Activated CD4-positive, alpha-beta memory T cell treated with anti-CD3 and anti-CD28 coated beads for 36 hours (primary cell): Measurements from ENCODE around the gene ACKR2. TPM values are rescaled to one million over a fixed set of nuclear protein-coding genes. Genes with fewer than 3 reads are reported as not detected.

Experiments used
- CTCF ChIA-PET: fragments of 350-600 bp; sonication (Branson Sonifier 250); formaldehyde crosslinking; loops from one replicate; lab custom pipeline; 2021; ENCODE audit warnings: antibody characterized with exemption, inconsistent platforms; lab: Charles Lee
- POLR2A ChIA-PET: fragments of 350-600 bp; sonication (Branson Sonifier 250); formaldehyde crosslinking; loops from one replicate; lab custom pipeline; 2021; ENCODE audit warnings: antibody characterized with exemption; lab: Charles Lee
- DNase-seq: peaks from one replicate; pipeline ENCODE4 v3.0.0-alpha.2; 2020
- H3K27ac Mint-ChIP-seq: one replicate; pipeline ENCODE4 v1.8.0; 2021; ENCODE audit warnings: mixed read lengths
- H3K27me3 Mint-ChIP-seq: one replicate; pipeline ENCODE4 v1.8.0; 2021; ENCODE audit warnings: mixed read lengths
- H3K36me3 Mint-ChIP-seq: one replicate; pipeline ENCODE4 v1.8.0; 2021; ENCODE audit warnings: mixed read lengths
- H3K4me1 Mint-ChIP-seq: one replicate; pipeline ENCODE4 v1.8.0; 2021; ENCODE audit warnings: low read depth, mixed read lengths
- H3K4me3 Mint-ChIP-seq: one replicate; pipeline ENCODE4 v1.8.0; 2021; ENCODE audit warnings: mild to moderate bottlenecking, mixed read lengths
- H3K9me3 Mint-ChIP-seq: one replicate; pipeline ENCODE4 v1.8.0; 2021; ENCODE audit warnings: mixed read lengths
- intact Hi-C: fragments of 100-400 bp; cut with micrococcal nuclease; formaldehyde crosslinking; loops from one replicate; pipeline ENCODE4 v1.15.1; 2023
- total RNA-seq, 2 experiments: library from RNA; stranded (reverse); gene quantifications; one replicate each; pipeline ENCODE4 v1.2.3, GENCODE V29; 2021

ACKR2 gene
- total RNA-seq, 2 experiments from 2014 or later: 0.44 to 0.74 TPM

DNA sequence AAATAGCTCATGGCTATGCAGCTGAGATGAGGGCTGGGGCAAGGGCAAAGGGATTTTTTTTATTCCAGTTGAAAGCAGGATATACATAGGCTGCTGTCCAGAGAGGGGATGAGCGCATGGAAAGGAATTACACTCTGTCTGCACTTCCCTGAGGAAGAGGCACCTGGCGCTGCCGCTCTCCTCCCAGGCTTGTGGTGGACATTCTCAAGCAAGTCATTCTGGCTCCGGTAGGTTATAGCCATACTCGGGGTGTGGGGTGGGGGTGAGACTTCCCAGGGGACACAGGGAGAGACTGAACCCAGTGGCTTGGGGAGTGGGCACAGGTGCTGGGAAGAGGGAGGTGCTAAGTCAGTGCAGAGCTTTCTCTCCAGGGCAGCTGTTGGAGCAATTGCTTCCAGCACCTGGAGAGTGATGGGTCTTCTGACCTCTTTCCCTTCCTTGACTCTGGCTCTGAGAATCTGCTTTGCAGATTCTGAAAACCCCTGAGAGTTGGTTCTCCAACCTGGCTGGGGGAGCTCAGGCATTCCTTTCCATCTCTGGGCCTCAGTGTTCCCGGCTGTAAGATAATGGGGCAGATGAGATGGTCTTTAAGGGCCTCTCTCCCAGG is 42.1 kb downstream of the ACKR2 start:
- no peak for DNase-seq
- ChIA-PET POLR2A (no interaction called here), CTCF (interaction anchor here (0.9 to 1.4 kb wide), 1 partner anchor 12 kb away, joined by 3 read pairs; no protein-coding TSS in a partner anchor)
- Mint-ChIP-seq H3K9me3 (no peaks in the 10 kb centered on the region), H3K36me3 (no peaks in the 10 kb centered on the region), H3K4me1 (peaks cover 12% of the 10 kb centered on the region), H3K27me3 (peaks cover 7% of the 10 kb centered on the region), H3K4me3 (no peak overlapping the region), H3K27ac (no peak overlapping the region)
- intact Hi-C loops: no loop called here

DNA sequence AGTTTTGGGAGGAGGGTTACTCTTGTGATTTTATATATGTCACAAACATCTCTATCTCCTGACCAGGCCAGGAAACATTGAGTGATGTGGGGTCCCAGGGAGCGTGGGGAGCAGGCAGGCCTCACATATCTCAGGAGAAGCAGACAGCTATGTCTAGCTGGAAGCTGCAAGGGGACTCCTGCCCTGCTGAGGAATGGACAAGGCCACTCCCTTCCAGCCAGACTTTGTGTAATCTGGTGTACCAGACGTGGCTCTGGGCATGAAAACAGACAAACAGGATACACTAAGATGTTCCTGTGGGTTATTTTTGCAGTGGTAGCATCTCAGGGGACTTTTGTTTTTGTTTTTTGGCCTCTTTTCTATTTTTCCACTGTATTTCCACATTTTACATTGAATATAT is 43.2 kb downstream of the ACKR2 start:
- Mint-ChIP-seq H3K36me3 (no peaks in the 10 kb centered on the region), H3K9me3 (no peaks in the 10 kb centered on the region), H3K4me1 (peaks cover under 1% of the 10 kb centered on the region), H3K4me3 (no peak overlapping the region), H3K27me3 (peaks cover 7% of the 10 kb centered on the region), H3K27ac (no peak overlapping the region)
- ChIA-PET POLR2A (no interaction called here), CTCF (interaction anchor here (1.4 kb wide), 1 partner anchor 13 kb away, joined by 3 read pairs; no protein-coding TSS in a partner anchor)
- no peak for DNase-seq
- intact Hi-C loops: no loop called here

DNA sequence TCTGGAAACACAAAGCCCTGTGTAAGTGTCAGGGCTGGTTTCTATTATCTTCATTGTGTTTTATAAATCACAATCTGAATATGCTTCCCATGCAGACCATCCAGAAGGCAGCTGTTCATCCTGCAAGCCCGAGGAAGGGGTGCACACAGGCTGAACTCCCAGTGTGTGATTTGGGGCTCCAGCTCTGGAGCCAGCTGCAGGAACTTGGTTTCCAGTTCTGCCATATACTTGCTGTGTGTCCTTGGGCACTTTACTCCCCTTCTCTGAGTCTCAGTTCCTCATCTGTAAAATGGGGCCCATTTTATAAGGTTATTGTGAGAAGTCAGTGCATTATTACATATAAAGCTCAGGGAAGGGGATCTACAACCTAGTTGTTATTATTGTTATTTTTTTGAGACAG is 43.8 kb downstream of the ACKR2 start:
- Mint-ChIP-seq H3K4me3 (no peak overlapping the region), H3K27me3 (peaks cover 7% of the 10 kb centered on the region), H3K4me1 (no peaks in the 10 kb centered on the region), H3K27ac (no peak overlapping the region), H3K36me3 (no peaks in the 10 kb centered on the region), H3K9me3 (no peaks in the 10 kb centered on the region)
- CTCF ChIA-PET: interaction anchor here (1.1 to 1.4 kb wide), 2 partner anchors 13 to 22 kb away, joined by 3 to 4 read pairs; no protein-coding TSS in a partner anchor
- no peak for DNase-seq
- POLR2A ChIA-PET: no interaction called here
- intact Hi-C loops: no loop called here

DNA sequence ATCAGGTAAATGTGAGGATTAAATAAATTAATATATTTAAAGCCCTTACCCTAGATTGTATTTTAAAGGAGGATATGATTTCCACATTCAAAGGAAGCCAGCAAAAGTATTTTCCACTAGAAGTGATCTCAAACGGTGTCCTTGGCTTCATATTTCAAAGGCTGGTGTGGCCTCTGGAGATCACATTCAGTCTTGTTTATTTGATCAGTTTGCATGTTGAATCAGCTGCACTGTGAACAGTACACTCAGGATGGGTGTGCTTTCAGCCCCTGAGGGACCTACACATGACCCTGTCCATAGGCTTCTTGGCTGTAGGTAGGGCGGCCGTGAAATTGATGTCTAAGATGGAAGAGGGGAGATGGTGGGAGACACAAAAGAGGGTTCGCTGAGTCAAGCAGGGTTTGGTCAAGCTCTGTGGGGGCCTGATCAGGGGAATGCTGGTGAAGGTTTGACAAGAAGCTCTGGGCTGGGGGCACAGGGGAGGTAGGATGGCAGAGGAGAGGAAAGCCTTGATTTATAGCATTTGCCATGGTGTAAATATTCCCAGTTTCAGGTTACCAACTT is 44.6 kb downstream of the ACKR2 start:
- DNase-seq: no peak
- Mint-ChIP-seq H3K4me3 (no peak overlapping the region), H3K27ac (no peak overlapping the region), H3K27me3 (peaks cover 9% of the 10 kb centered on the region), H3K9me3 (no peaks in the 10 kb centered on the region), H3K4me1 (no peaks in the 10 kb centered on the region), H3K36me3 (no peaks in the 10 kb centered on the region)
- intact Hi-C loops: no loop called here
- POLR2A ChIA-PET: no interaction called here
- CTCF ChIA-PET: interaction anchor here (1.1 kb wide), 1 partner anchor 22 kb away, joined by 4 read pairs; no protein-coding TSS in a partner anchor

DNA sequence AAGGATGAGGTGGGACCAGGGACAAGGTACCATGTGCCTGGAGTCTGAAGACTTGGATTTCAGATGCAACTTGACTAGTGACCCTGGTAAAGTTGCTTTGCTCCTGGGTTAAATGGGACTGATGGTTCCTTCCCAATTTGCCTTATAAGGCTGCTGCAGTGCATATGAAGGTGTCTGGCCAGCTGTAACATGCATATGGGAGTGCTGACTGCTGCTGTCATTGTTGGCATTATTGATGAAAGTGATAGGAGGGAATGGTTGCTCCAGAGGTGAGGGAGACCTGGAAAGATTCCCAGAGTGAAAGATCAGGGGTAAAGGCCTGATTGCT is 45.9 kb downstream of the ACKR2 start:
- Mint-ChIP-seq H3K9me3 (no peaks in the 10 kb centered on the region), H3K4me3 (no peak overlapping the region), H3K36me3 (no peaks in the 10 kb centered on the region), H3K27me3 (peaks cover 12% of the 10 kb centered on the region), H3K4me1 (no peaks in the 10 kb centered on the region), H3K27ac (no peak overlapping the region)
- POLR2A ChIA-PET: no interaction called here
- DNase-seq: no peak
- intact Hi-C loops: no loop called here
- CTCF ChIA-PET: no interaction called here

DNA sequence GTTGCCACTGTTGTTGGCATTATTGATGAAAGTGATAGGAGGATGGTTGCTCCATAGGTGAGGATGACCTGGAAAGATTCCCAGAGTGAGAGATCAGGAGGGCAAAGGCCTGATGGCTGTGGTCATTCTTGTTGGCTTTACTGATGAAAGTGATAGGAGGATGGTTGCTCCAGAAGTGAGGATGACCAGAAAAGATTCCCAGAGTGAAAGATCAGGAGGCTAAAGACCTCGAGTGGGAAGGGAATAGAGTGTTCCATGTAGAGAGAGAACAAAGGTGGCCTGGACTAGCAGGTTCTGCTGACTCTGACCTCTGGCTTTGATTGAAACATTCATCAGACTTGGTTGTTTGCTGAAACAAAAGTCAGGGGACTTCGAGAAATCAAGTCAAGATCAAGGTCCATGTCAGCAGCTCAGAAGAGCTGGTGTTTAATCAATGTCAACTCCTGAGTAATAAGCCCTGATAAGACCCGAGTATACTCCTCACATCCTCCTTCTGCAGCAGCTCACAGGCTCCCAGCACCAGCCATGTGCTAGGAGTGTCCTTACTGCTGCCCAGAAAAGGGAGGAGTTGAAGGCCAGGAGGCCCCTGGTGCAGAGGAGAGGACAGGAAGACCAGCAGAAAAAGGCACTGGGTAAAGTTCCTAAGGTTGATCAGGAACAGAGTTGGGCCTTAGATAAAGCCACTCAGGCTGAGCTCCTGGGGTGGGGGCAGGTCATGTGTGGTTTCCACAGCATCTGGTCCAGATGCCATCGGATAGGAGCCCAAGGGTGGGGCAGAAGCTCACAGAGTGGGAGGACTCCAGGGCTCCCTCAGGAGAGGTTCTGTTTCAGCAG is 46.5 kb downstream of the ACKR2 start:
- Mint-ChIP-seq H3K4me1 (no peaks in the 10 kb centered on the region), H3K4me3 (no peak overlapping the region), H3K27ac (no peak overlapping the region), H3K27me3 (peaks cover 16% of the 10 kb centered on the region), H3K9me3 (no peaks in the 10 kb centered on the region), H3K36me3 (no peaks in the 10 kb centered on the region)
- intact Hi-C loops: no loop called here
- DNase-seq: no peak
- ChIA-PET CTCF (interaction anchor here (1.0 kb wide), 1 partner anchor 24 kb away, joined by 5 read pairs; no protein-coding TSS in a partner anchor), POLR2A (no interaction called here)

DNA sequence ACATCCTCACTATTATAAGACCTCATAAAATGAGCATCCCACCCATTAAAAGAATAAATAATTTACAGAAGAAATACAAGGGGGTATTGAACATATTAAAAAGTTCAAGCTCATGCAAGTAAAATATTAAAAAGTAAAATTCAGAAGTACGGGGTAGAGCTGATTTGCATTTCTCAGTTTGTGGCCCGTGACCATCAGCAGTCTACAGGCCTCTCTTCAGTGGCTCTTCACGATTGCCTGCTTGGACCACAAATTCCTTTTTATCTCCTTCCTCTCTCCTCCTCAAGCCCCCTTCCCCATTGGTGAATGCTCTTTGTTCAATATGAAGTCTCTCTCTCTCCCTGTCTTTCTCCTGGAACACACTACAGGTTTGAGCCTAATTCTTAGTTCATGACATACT is 47.3 kb downstream of the ACKR2 start:
- Mint-ChIP-seq H3K4me1 (no peaks in the 10 kb centered on the region), H3K4me3 (no peak overlapping the region), H3K27me3 (peaks cover 22% of the 10 kb centered on the region), H3K27ac (no peak overlapping the region), H3K36me3 (no peaks in the 10 kb centered on the region), H3K9me3 (no peaks in the 10 kb centered on the region)
- ChIA-PET CTCF (interaction anchor here (1.0 kb wide), 1 partner anchor 25 kb away, joined by 5 read pairs; no protein-coding TSS in a partner anchor), POLR2A (no interaction called here)
- intact Hi-C loops: no loop called here
- no peak for DNase-seq

DNA sequence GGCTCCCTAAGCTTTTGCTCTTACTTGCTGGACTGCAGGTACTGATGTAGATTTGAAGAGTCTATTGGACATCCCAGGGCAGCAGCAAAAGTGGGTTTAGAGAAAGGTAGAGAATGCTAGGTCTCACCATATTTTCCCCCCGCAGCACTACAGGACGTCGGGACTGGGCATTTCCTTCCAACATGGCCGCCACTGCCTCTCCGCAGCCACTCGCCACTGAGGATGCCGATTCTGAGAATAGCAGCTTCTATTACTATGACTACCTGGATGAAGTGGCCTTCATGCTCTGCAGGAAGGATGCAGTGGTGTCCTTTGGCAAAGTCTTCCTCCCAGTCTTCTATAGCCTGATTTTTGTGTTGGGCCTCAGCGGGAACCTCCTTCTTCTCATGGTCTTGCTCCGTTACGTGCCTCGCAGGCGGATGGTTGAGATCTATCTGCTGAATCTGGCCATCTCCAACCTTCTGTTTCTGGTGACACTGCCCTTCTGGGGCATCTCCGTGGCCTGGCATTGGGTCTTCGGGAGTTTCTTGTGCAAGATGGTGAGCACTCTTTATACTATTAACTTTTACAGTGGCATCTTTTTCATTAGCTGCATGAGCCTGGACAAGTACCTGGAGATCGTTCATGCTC is 55.2 kb downstream of the ACKR2 start:
- no peaks in the 10 kb centered on the region for H3K4me1 Mint-ChIP-seq
- CTCF ChIA-PET: no interaction called here
- peaks cover 13% of the 10 kb centered on the region for H3K27me3 Mint-ChIP-seq
- H3K4me3 Mint-ChIP-seq: no peak overlapping the region
- POLR2A ChIA-PET: no interaction called here
- no peaks in the 10 kb centered on the region for H3K9me3 Mint-ChIP-seq
- intact Hi-C loops: no loop called here
- no peak overlapping the region for H3K27ac Mint-ChIP-seq
- no peaks in the 10 kb centered on the region for H3K36me3 Mint-ChIP-seq
- no peak for DNase-seq

DNA sequence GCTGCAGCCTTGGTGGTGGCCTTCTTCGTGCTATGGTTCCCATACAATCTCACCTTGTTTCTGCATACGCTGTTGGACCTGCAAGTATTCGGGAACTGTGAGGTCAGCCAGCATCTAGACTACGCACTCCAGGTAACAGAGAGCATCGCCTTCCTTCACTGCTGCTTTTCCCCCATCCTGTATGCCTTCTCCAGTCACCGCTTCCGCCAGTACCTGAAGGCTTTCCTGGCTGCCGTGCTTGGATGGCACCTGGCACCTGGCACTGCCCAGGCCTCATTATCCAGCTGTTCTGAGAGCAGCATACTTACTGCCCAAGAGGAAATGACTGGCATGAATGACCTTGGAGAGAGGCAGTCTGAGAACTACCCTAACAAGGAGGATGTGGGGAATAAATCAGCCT is 56.0 kb downstream of the ACKR2 start:
- intact Hi-C loops: no loop called here
- no peaks in the 10 kb centered on the region for H3K4me1 Mint-ChIP-seq
- no peak overlapping the region for H3K4me3 Mint-ChIP-seq
- no peak for DNase-seq
- no peaks in the 10 kb centered on the region for H3K9me3 Mint-ChIP-seq
- peaks cover 10% of the 10 kb centered on the region for H3K27me3 Mint-ChIP-seq
- H3K27ac Mint-ChIP-seq: no peak overlapping the region
- ChIA-PET CTCF (no interaction called here), POLR2A (interaction anchor here (0.6 kb wide), 1 partner anchor 45 kb away, joined by 4 read pairs; no protein-coding TSS in a partner anchor)
- no peaks in the 10 kb centered on the region for H3K36me3 Mint-ChIP-seq

DNA sequence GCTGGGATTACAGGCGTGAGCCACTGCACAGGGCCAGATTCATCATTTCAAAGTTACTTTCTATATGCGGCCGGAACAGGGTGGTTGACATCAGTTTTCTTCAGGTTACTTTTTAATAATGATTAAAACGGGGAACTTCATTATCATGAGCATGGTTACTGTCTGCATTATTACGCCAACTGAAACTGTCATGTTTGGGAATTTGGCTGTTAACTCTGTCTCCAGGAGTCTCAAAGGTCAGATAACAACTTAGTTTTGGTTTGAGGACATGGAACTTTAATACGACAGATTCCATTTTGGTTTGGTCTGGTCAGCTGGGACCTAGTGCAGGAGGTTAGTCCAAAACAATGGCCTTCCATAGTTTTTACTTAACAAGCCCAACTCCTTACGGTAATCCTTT is 57.9 kb downstream of the ACKR2 start:
- POLR2A ChIA-PET: no interaction called here
- intact Hi-C loops: no loop called here
- Mint-ChIP-seq H3K4me1 (no peaks in the 10 kb centered on the region), H3K27me3 (no peaks in the 10 kb centered on the region), H3K36me3 (no peaks in the 10 kb centered on the region), H3K27ac (no peak overlapping the region), H3K4me3 (no peak overlapping the region), H3K9me3 (no peaks in the 10 kb centered on the region)
- CTCF ChIA-PET: no interaction called here
- DNase-seq: no peak

DNA sequence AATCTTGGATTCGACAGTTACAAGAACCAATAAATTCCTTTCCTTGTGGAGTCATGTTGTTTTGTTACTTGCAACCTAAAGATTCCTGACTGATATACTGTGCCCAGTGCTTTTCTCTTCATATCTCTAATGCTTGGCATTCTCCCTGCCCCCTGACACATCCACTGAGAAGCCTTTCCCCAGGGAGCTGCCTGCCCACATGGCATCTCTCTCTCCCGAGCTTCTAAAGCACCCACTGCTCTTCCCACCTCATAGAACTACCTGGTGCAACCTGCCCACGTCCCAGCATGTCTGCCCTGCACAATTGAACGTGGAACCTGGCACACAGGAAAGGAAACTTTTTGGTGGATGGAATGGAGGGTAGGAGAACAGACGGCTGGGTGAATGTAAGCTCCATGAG is 59.6 kb downstream of the ACKR2 start:
- POLR2A ChIA-PET: no interaction called here
- H3K27me3 Mint-ChIP-seq: no peaks in the 10 kb centered on the region
- H3K4me1 Mint-ChIP-seq: no peaks in the 10 kb centered on the region
- no peak overlapping the region for H3K4me3 Mint-ChIP-seq
- CTCF ChIA-PET: interaction anchor here (0.8 kb wide), 1 partner anchor 89 kb away, joined by 3 read pairs; no protein-coding TSS in a partner anchor
- H3K36me3 Mint-ChIP-seq: no peaks in the 10 kb centered on the region
- no peak for DNase-seq
- H3K27ac Mint-ChIP-seq: no peak overlapping the region
- no peaks in the 10 kb centered on the region for H3K9me3 Mint-ChIP-seq
- intact Hi-C loops: no loop called here
